Left cardiac atrium (tissue), 4 donors: ENCODE results near the gene MS4A5. TPM values are rescaled to one million over a fixed set of nuclear protein-coding genes. Genes with fewer than 3 reads are reported as not detected.
"Not testable (repeated sequence)": the region's sequence is repeated elsewhere in the genome, so short reads cannot be mapped to it uniquely, and the experiment has no call there.

ENCODE experiments used
- ATAC-seq, 2 donors: fragments of 200-7000 bp; cut with Tn5 transposase; one replicate each; pipeline ENCODE4 v1.9.1; 2020; ENCODE audit warnings: mild to moderate bottlenecking in 2 of 2, moderate library complexity in 2 of 2
- DNase-seq: peaks from one replicate; pipeline ENCODE4 v3.0.0-alpha.2; 2020
- intact Hi-C, 2 donors: fragments of 100-400 bp; cut with DNase I; formaldehyde crosslinking; loops; one replicate each; pipeline versions ENCODE4 v1.14.1 to v1.15.1; 2022 to 2023
- long read RNA-seq: library from polyadenylated mRNA; unstranded; transcript quantifications from one replicate; pipeline ENCODE4 v2.0.0, GENCODE V29; 2021
- total RNA-seq, 2 donors: library from RNA; stranded (reverse); fragmentation: NEBNext Ultra II Directional; extraction: Animal tissue kit (Norgen Biotek cat#: 25700); gene quantifications; one replicate each; pipeline ENCODE4 v1.2.1, GENCODE V29; 2021
- donor health status: DM: no; HTN: yes; CAD: no.
- donor health status: DM: no; HTN: yes; CAD: no; lungs with severe emphysema.
- donor health status: DM: yes; HTN: yes; CAD: no.
- donor health status: Dilated cardiomyopathy.

The MS4A5 gene
- not detected for total RNA-seq
- long read RNA-seq, result 0 reads

- intact Hi-C loops, result no loop called here
- ATAC-seq, result no peak
- no peak for DNase-seq
Observed at GRCh38 chr11:60429272-60429671, at the start of gene MS4A5. Gene MS4A5 (plus strand): TSS chr11:60429572. CDS start chr11:60429675, 103 bp downstream.

- ATAC-seq, result peak; percentile 27 to 88
- no peak for DNase-seq
- intact Hi-C loops, result no loop called here
Observed at GRCh38 chr11:60389279-60389910, 40.0 kb upstream of the MS4A5 start.

GRCh38 chr11:60390419-60390818 lies 39.0 kb upstream of the MS4A5 start:
- ATAC-seq (peak in 1 of 2 donors; percentile 14), DNase-seq (no peak)
- intact Hi-C loops, result no loop called here

GRCh38 chr11:60392361-60392760 lies 37.0 kb upstream of the MS4A5 start:
- intact Hi-C loops, result no loop called here
- DNase-seq, result no peak
- no peak for ATAC-seq

GRCh38 chr11:60393016-60393415 lies 36.4 kb upstream of the MS4A5 start:
- DNase-seq, result no peak
- no peak for ATAC-seq
- intact Hi-C loops, result no loop called here

GRCh38 chr11:60394666-60395380 lies 34.5 kb upstream of the MS4A5 start:
- ATAC-seq (no peak), DNase-seq (no peak)
- intact Hi-C loops, result no loop called here

- intact Hi-C loops, result no loop called here
- DNase-seq (no peak), ATAC-seq (peak in 1 of 2 donors; percentile 59)
Observed at GRCh38 chr11:60396382-60396781, 33.0 kb upstream of the MS4A5 start, which contains the start of gene MS4A14. Gene MS4A14 (plus strand): TSS chr11:60396459. CDS start chr11:60396579, 120 bp downstream.

GRCh38 chr11:60396799-60397198 lies 32.6 kb upstream of the MS4A5 start:
- DNase-seq (no peak), ATAC-seq (peak in 1 of 2 donors; percentile 58)
- intact Hi-C loops, result no loop called here

- DNase-seq (no peak), ATAC-seq (no peak)
- intact Hi-C loops, result no loop called here
Observed at GRCh38 chr11:60420015-60420414, 9.4 kb upstream of the MS4A5 start.

GRCh38 chr11:60422609-60423008 lies 6.8 kb upstream of the MS4A5 start:
- ATAC-seq, result no peak
- intact Hi-C loops, result no loop called here
- DNase-seq, result no peak

- DNase-seq (no peak), ATAC-seq (no peak)
- intact Hi-C loops, result no loop called here
Observed at GRCh38 chr11:60428517-60428916, 855 bp upstream of the MS4A5 start.

- intact Hi-C loops, result no loop called here
- no peak for ATAC-seq
Observed at GRCh38 chr11:60431251-60431650, 1.9 kb downstream of the MS4A5 start.

GRCh38 chr11:60433401-60433800 lies 4.0 kb downstream of the MS4A5 start:
- intact Hi-C loops, result no loop called here
- no peak for ATAC-seq
- no peak for DNase-seq

More at GRCh38 chr11:60431251-60431650, 1.9 kb downstream of the MS4A5 start:
- no peak for DNase-seq

- ATAC-seq, result no peak
- DNase-seq, result no peak
- intact Hi-C loops, result no loop called here
Observed at GRCh38 chr11:60447070-60447469, 17.7 kb downstream of the MS4A5 start.

GRCh38 chr11:60447846-60448245 lies 18.5 kb downstream of the MS4A5 start:
- no peak for ATAC-seq
- intact Hi-C loops, result no loop called here
- no peak for DNase-seq

GRCh38 chr11:60451185-60451584 lies 21.8 kb downstream of the MS4A5 start:
- intact Hi-C loops, DNase-seq, ATAC-seq: not testable (repeated sequence)

- DNase-seq (no peak), ATAC-seq (no peak)
- intact Hi-C loops, result no loop called here
Observed at GRCh38 chr11:60454212-60454611, 24.8 kb downstream of the MS4A5 start.

- intact Hi-C loops, result no loop called here
- DNase-seq (no peak), ATAC-seq (peak in 1 of 2 donors; percentile 38)
Observed at GRCh38 chr11:60455531-60456042, 26.2 kb downstream of the MS4A5 start, which contains the start of gene MS4A1. Gene MS4A1 (plus strand): TSS chr11:60455847. CDS start chr11:60462375, 6,528 bp downstream.

GRCh38 chr11:60457576-60457975 lies 28.2 kb downstream of the MS4A5 start:
- no peak for DNase-seq
- intact Hi-C loops, result no loop called here
- ATAC-seq, result no peak

- intact Hi-C loops, result no loop called here
- no peak for ATAC-seq
- no peak for DNase-seq
Observed at GRCh38 chr11:60459345-60459744, 30.0 kb downstream of the MS4A5 start.
